Loucy (cell line): ENCODE results near the gene MTA1.

Experiments used
- EZH2phosphoT487 ChIP-seq: fragments of 200-600 bp; IDR thresholded peaks from 2 replicates; pipeline ENCODE4 v1.6.1; 2018; ENCODE audit warnings: antibody characterized with exemption, mild to moderate bottlenecking, moderate library complexity, borderline replicate concordance
- TF ChIP-seq, protein P1 (sequence below): fragments of 200-600 bp; sonication (generic); conservative IDR thresholded peaks from 2 replicates; pipeline ENCODE4 v1.5.1; 2014; ENCODE audit warnings: mild to moderate bottlenecking, antibody characterized with exemption, low read length

DNA sequence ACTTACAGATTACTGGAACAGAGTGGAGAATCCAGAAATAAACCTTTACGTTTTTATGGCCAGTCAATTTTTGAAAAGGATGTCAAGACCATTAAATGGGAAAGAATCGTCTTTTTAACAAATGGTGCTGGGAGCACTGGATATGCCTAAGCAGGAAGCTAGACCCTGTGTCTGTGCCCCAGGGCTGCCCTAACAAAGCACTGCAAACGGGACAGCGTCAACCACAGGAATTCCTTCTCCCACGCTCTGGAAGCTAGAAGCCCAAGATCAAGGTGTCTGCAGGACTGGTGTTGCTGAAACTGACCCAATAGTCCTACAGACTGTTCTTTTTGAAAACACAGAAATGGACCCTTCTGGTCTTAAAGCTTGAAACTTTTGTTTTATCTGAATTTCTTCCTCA is 97.5 kb downstream of the MTA1 start:
- TF ChIP-seq, protein P1, sequence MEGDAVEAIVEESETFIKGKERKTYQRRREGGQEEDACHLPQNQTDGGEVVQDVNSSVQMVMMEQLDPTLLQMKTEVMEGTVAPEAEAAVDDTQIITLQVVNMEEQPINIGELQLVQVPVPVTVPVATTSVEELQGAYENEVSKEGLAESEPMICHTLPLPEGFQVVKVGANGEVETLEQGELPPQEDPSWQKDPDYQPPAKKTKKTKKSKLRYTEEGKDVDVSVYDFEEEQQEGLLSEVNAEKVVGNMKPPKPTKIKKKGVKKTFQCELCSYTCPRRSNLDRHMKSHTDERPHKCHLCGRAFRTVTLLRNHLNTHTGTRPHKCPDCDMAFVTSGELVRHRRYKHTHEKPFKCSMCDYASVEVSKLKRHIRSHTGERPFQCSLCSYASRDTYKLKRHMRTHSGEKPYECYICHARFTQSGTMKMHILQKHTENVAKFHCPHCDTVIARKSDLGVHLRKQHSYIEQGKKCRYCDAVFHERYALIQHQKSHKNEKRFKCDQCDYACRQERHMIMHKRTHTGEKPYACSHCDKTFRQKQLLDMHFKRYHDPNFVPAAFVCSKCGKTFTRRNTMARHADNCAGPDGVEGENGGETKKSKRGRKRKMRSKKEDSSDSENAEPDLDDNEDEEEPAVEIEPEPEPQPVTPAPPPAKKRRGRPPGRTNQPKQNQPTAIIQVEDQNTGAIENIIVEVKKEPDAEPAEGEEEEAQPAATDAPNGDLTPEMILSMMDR, result no peak
- TF ChIP-seq EZH2phosphoT487, result no peak
